Measurements from ENCODE around the gene FOXE1.

FOXE1 gene

DNA sequence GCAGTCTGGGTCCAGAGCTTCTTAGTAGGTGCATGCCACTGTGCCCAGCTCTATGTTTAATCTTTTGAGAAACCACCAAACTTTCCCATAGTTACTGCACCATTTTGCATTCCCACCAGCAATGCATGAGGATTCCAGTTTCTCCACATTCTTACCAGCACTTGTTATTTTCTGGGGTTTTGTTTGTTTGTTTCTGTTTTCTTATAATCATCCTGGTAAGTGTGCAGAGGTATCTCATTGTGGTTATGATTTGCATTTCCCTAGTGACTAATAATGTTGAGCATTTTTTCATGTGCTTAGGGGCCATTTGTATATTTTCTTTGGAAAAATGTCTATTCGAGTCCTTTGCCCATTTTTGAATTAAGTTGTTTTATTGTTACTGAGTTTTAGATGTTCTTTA lies 11.4 kb downstream of the FOXE1 start:
- TF ChIP-seq FOXP2 (optimal IDR thresholded peaks at IDR 0.05; ENCODE audit: control extremely low read depth, extremely low read length, insufficient read depth) (no peak), EZH2 (IDR thresholded peaks at IDR 0.05) (no peak), POLR2AphosphoS5 (IDR thresholded peaks at IDR 0.05; ENCODE audit: borderline replicate concordance, low read depth, low read length) (no peak)
- Histone ChIP-seq H3K27ac (no peak overlapping the region), H3K9ac (ENCODE audit: insufficient read length) (no peak overlapping the region), H3K36me3 (ENCODE audit: insufficient read depth, low read length) (no peaks in the 10 kb centered on the region), H3K9me3 (ENCODE audit: low read depth, low read length) (no peaks in the 10 kb centered on the region), H3K4me3 (no peak overlapping the region)
- no peak for DNase-seq (ENCODE audit: low read depth, low spot score)

DNA sequence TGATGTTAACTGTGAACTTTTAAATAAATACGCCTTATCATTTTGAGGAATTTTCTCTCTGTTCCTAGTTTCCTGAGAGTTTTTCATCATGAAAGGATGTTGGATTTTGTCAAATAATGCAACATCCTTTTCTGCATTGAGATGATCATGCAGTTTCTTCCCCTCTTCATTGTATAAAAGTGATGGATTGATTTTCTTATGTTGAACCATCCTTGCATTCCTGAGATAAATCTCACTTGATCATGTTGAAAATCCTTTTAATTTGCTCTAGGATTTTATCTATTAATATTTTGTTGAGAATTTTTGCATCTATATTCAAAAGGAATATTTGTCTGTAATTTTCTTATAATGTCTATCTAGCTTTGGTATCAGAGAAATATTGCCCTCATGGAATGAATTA lies 13.3 kb downstream of the FOXE1 start:
- no peak overlapping the region for H3K27ac ChIP-seq
- TF ChIP-seq FOXP2 (optimal IDR thresholded peaks at IDR 0.05; ENCODE audit: control extremely low read depth, extremely low read length, insufficient read depth) = no peak
- H3K9me3 ChIP-seq (ENCODE audit: low read depth, low read length) = no peaks in the 10 kb centered on the region
- no peak overlapping the region for H3K4me3 ChIP-seq
- H3K36me3 ChIP-seq (ENCODE audit: insufficient read depth, low read length) = no peaks in the 10 kb centered on the region
- no peak for DNase-seq (ENCODE audit: low read depth, low spot score)
- no peak overlapping the region for H3K9ac ChIP-seq (ENCODE audit: insufficient read length)

DNA sequence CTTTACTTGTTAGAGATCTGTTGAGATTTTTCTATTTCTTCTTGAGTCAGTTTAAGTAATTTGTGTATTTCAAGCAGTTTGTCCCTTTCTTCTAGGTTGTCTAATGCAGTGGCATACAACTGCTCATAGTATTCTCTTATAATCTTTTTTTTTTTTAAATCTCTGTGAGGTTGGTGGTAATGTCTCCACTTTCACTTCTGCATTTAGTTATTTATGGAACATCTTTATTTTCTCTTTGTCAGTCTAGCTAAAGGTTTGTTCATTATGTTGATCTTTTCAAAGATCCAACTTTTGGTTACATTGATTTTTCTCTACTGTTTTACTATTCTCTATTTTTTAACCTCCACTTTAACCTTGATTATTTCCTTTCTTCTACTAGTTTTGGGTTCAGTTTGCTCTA lies 13.8 kb downstream of the FOXE1 start:
- Histone ChIP-seq H3K9me3 (ENCODE audit: low read depth, low read length) (no peaks in the 10 kb centered on the region), H3K4me3 (no peak overlapping the region), H3K27ac (no peak overlapping the region)

DNA sequence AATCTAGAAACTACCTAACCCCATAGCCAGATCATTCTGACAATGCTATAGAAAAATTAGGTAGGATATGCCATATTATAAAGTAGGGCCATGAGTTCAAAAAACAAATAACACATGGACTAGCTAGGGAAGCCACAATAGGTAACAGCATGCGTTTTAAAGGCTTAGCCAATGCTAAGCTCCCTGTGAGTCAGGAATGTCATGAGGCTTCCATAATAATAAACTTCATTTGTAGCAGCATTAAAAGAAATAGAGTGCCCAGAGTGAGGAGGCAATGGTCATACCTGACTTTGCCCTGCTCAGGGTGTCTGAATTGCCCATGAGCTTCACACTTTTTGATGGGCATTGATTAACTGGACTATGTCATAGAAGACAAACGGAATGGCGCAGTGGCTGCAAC lies 15.8 kb downstream of the FOXE1 start:
- no peak for TF ChIP-seq FOXP2 (optimal IDR thresholded peaks at IDR 0.05; ENCODE audit: control extremely low read depth, extremely low read length, insufficient read depth)
- no peak for TF ChIP-seq EZH2 (IDR thresholded peaks at IDR 0.05)
- no peak for TF ChIP-seq POLR2AphosphoS5 (IDR thresholded peaks at IDR 0.05; ENCODE audit: borderline replicate concordance, low read depth, low read length)

More for the DNA sequence above, 13.8 kb downstream of the FOXE1 start:
- DNase-seq (ENCODE audit: low read depth, low spot score) = no peak
- Histone ChIP-seq H3K36me3 (ENCODE audit: insufficient read depth, low read length) (no peaks in the 10 kb centered on the region), H3K9ac (ENCODE audit: insufficient read length) (no peak overlapping the region)
- TF ChIP-seq POLR2AphosphoS5 (IDR thresholded peaks at IDR 0.05; ENCODE audit: borderline replicate concordance, low read depth, low read length) = no peak

DNA sequence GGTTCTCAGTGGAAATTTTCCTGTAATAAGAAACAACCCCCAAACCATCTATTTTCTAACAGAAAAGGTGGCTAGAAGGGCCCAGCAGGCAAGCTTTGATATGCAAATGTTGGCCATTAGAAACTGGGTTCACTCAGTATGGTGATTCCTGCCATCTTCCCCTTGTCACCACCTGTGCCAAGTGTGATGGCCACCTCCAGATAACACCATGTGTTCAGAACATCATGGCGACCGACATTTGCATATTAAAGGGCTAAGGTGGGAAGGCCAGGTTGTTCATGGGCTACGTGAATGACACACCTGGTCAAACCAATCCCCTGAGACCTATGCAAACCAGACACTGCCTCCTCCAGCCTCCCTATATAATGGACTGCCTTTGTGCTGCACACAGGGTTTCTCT lies 20.4 kb downstream of the FOXE1 start:
- H3K9ac ChIP-seq (ENCODE audit: insufficient read length) = no peak overlapping the region
- H3K27ac ChIP-seq = no peak overlapping the region
- H3K4me3 ChIP-seq = no peak overlapping the region
- H3K9me3 ChIP-seq (ENCODE audit: low read depth, low read length) = no peaks in the 10 kb centered on the region
- no peaks in the 10 kb centered on the region for H3K36me3 ChIP-seq (ENCODE audit: insufficient read depth, low read length)
- TF ChIP-seq FOXP2 (optimal IDR thresholded peaks at IDR 0.05; ENCODE audit: control extremely low read depth, extremely low read length, insufficient read depth) = no peak
- no peak for TF ChIP-seq POLR2AphosphoS5 (IDR thresholded peaks at IDR 0.05; ENCODE audit: borderline replicate concordance, low read depth, low read length)
- TF ChIP-seq EZH2 (IDR thresholded peaks at IDR 0.05) = no peak
- no peak for DNase-seq (ENCODE audit: low read depth, low spot score)

More for the DNA sequence above, 15.8 kb downstream of the FOXE1 start:
- no peak overlapping the region for H3K27ac ChIP-seq
- H3K9ac ChIP-seq (ENCODE audit: insufficient read length) = no peak overlapping the region
- DNase-seq (ENCODE audit: low read depth, low spot score) = no peak
- H3K9me3 ChIP-seq (ENCODE audit: low read depth, low read length) = no peaks in the 10 kb centered on the region
- no peaks in the 10 kb centered on the region for H3K36me3 ChIP-seq (ENCODE audit: insufficient read depth, low read length)
- H3K4me3 ChIP-seq = no peak overlapping the region

DNA sequence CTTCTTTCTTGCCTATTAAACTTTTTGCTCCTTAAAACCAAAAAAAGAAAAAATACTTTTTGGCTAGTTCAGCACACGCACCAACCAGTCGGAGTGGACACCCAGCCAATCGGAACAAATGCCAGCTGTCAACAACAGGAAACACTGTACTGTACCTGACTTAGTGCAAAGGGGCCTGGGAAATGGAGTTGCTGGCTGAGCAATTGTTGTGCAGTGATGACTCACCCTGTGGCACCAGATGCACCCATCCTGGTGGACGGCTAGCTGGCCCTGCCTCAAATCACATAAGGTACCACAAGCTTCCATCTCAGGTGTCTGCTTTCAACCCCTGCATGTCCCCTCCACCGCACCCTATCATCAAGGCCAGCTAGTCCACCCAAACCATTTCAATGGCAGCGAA lies 20.9 kb downstream of the FOXE1 start:
- Histone ChIP-seq H3K27ac (no peak overlapping the region), H3K36me3 (ENCODE audit: insufficient read depth, low read length) (no peaks in the 10 kb centered on the region), H3K9me3 (ENCODE audit: low read depth, low read length) (no peaks in the 10 kb centered on the region), H3K4me3 (no peak overlapping the region), H3K9ac (ENCODE audit: insufficient read length) (no peak overlapping the region)
- no peak for DNase-seq (ENCODE audit: low read depth, low spot score)
- TF ChIP-seq EZH2 (IDR thresholded peaks at IDR 0.05) (no peak), FOXP2 (optimal IDR thresholded peaks at IDR 0.05; ENCODE audit: control extremely low read depth, extremely low read length, insufficient read depth) (no peak), POLR2AphosphoS5 (IDR thresholded peaks at IDR 0.05; ENCODE audit: borderline replicate concordance, low read depth, low read length) (no peak)

DNA sequence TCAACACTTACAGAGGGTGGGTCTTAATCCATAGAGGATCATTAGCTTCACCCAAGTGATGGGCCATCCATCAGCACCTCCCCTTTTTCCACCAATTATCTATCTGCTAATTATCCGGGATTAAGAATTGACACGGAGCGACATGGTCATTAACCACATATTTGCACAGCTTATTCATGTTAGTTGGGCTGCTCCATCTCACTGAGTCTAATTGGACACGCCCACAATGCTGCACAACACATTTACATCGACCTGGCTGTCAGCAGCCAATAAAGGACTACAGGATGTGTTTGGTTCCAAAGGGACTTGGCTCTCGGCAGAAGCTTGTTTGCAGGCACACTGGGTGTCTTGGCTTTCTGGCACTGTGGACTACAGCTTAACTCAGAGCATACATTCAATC lies 21.6 kb downstream of the FOXE1 start:
- no peaks in the 10 kb centered on the region for H3K9me3 ChIP-seq (ENCODE audit: low read depth, low read length)
- H3K9ac ChIP-seq (ENCODE audit: insufficient read length) = no peak overlapping the region
- H3K4me3 ChIP-seq = no peak overlapping the region
- no peak for DNase-seq (ENCODE audit: low read depth, low spot score)
- no peak for TF ChIP-seq EZH2 (IDR thresholded peaks at IDR 0.05)
- no peak overlapping the region for H3K27ac ChIP-seq
- H3K36me3 ChIP-seq (ENCODE audit: insufficient read depth, low read length) = no peaks in the 10 kb centered on the region

DNA sequence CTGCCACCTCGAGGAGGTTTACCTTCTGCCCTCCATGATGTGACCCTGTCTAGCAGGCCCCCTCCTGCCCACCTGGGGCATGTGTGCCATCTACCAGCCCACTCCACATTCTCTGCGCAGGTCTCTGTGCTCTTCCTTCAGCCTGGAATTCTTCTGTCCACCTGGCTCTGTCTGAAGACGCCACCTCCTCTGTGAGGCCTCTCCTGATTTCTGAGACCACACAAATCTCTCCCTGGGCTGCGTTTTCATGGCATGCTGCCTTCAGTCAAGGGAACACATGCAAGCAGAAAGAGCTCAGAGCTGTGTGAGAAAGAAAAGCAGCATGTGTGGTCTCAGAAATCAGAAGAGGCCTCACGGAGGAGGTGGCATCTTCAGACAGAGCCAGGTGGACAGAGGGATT lies 22.1 kb downstream of the FOXE1 start:
- H3K9me3 ChIP-seq (ENCODE audit: low read depth, low read length) = no peaks in the 10 kb centered on the region
- H3K36me3 ChIP-seq (ENCODE audit: insufficient read depth, low read length) = no peaks in the 10 kb centered on the region
- H3K27ac ChIP-seq = no peak overlapping the region
- no peak for DNase-seq (ENCODE audit: low read depth, low spot score)
- no peak overlapping the region for H3K4me3 ChIP-seq
- no peak overlapping the region for H3K9ac ChIP-seq (ENCODE audit: insufficient read length)
- no peak for TF ChIP-seq POLR2AphosphoS5 (IDR thresholded peaks at IDR 0.05; ENCODE audit: borderline replicate concordance, low read depth, low read length)

DNA sequence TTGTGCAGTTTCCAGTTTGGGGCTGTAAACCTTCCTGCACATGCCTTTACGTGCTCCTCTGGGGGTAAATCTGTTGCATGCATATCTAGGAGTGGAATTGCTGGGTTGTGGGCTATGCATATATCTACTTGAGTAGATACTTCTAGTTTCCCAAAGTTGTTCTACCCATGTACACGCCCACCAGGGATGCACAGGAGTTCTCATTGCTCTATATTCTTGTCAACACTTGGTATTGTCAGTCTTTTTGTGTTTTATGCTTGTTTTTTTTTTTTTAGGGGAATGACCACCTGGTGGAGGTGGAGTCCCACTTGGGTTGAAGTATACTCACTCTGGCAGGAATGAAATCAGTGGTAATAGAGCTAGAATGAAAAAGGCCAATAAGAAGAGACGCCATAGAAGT lies 23.0 kb downstream of the FOXE1 start:
- Histone ChIP-seq H3K4me3 (no peak overlapping the region), H3K27ac (no peak overlapping the region), H3K9me3 (ENCODE audit: low read depth, low read length) (no peaks in the 10 kb centered on the region), H3K9ac (ENCODE audit: insufficient read length) (no peak overlapping the region), H3K36me3 (ENCODE audit: insufficient read depth, low read length) (no peaks in the 10 kb centered on the region)
- TF ChIP-seq POLR2AphosphoS5 (IDR thresholded peaks at IDR 0.05; ENCODE audit: borderline replicate concordance, low read depth, low read length) (no peak), EZH2 (IDR thresholded peaks at IDR 0.05) (no peak), FOXP2 (optimal IDR thresholded peaks at IDR 0.05; ENCODE audit: control extremely low read depth, extremely low read length, insufficient read depth) (no peak)
- no peak for DNase-seq (ENCODE audit: low read depth, low spot score)

DNA sequence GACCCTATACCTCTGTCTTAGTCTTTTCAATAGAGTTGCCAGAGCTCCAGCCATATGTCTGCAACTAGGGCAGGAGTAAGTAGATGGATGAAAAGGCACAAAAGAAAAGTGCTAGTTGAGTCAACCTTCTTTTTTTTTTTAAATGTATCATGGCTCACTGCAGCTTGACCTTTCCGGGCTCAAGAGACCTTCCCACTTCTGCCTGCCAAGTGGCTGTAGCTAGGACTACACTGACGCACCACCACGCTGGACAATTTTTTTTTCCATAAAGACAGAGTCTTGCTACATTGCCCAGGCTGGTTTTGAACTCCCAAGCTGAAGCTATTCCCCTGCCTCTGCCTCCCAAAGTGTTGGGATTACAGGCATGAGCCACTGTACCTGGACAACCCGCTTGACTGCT lies 27.3 kb downstream of the FOXE1 start:
- no peaks in the 10 kb centered on the region for H3K36me3 ChIP-seq (ENCODE audit: insufficient read depth, low read length)
- H3K27ac ChIP-seq = no peak overlapping the region
- no peak for TF ChIP-seq FOXP2 (optimal IDR thresholded peaks at IDR 0.05; ENCODE audit: control extremely low read depth, extremely low read length, insufficient read depth)
- no peak for TF ChIP-seq EZH2 (IDR thresholded peaks at IDR 0.05)
- TF ChIP-seq POLR2AphosphoS5 (IDR thresholded peaks at IDR 0.05; ENCODE audit: borderline replicate concordance, low read depth, low read length) = no peak
- H3K4me3 ChIP-seq = no peak overlapping the region
- H3K9ac ChIP-seq (ENCODE audit: insufficient read length) = no peak overlapping the region
- no peak for DNase-seq (ENCODE audit: low read depth, low spot score)
- no peaks in the 10 kb centered on the region for H3K9me3 ChIP-seq (ENCODE audit: low read depth, low read length)
